IPS DF 4.7 (cell line): ENCODE results near the gene SLC1A5.

Experiments
- DNase-seq: peaks from one replicate; pipeline ENCODE4 v3.0.0-alpha.2; 2013; ENCODE audit warnings: low spot score; ENCODE audit errors: extremely low read depth

SLC1A5 gene

DNA sequence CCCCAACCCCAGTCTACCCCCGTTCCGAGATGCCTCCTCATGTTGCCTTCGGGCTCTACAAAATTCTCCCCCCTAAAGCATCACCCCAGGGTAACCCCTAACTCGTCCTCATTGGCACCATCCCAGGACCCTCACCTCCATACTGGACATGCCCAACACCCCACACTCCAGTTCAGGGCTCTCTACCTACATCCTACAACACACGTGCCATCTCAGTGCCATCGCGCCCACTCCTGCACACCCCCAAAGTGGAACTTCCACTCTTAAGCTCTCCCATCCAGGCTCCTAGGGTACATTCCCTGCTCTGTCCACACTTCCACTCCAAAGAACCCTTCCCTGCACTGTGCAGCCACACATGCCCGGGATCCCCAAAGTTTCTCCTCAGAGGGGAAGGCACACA, 43.4 kb downstream of the SLC1A5 start:
- DNase-seq = no peak

GRCh38 chr19:46744005-46744691, 44.2 kb downstream of the SLC1A5 start:
- no peak for DNase-seq

DNA sequence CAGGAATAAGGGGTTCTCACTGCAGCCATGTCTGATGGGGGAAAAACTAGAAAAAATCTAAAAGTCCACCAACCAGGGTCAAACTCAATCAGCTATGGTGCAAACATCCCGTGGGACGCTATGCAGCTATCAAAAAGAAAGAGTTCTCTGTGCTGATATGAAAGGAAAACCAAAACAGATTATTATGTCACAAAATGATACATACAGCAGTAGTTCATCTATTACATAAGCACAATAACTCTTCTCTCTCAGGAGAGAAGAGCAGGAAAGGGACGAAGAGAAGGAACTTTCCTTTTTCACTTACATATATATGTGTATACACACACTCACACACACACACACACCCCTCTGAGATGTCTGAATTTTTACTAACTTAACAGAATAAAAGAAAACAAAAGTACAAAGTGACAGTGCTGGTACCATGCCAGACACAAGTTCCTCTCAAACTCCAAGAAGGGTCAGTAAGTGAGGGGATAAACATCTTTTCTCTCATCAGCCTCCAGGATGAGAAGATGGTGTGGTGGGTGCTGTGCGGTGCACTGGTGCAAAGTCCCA, 45.4 kb downstream of the SLC1A5 start:
- DNase-seq = no peak

- no peak for DNase-seq
Observed at GRCh38 chr19:46741447-46741846, 46.9 kb downstream of the SLC1A5 start.

DNA sequence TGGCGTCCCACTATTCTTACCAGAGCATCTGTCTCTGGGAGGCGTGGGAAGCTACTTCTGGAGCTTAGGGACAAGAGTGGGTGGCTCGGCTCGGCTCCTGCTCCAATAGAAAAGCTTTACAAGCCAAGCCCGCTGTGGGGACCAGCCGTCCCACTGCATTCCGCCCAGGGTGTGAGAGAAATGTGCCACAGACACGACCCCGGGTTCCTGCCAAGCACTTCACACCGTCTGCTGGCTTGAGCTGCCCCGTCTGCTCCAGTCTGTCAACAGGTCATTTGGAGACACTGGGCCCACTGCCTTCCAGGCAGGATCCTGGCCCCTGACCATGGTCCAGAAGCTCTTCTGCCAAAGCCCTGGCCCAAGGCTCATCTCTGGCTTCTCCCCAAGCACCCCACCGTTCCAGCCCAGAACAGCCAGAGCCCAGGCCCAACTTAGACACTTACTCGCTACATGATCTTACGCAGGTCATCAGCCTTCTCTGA, 49.1 kb downstream of the SLC1A5 start:
- DNase-seq = no peak

DNA sequence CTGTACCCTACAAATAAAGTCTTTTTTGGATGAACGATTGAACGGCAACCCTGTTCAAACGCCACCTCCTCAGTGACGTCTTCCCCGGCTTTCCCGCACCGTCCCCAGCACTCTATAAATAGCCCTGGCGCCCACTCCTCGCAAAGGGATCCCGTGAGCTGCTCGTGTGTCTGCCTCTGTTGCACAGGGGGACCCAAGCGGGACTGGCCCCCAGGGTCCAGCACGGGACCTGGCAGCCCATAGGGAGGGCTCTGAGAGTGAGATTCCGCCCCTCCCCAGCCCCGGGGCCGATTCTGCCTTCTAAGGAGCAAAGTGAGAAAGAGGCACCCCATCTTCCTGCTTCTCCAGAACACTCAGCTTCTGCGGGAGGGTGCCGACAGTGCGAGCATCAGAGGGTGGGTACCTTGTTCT, 50.6 kb downstream of the SLC1A5 start:
- DNase-seq = no peak

DNA sequence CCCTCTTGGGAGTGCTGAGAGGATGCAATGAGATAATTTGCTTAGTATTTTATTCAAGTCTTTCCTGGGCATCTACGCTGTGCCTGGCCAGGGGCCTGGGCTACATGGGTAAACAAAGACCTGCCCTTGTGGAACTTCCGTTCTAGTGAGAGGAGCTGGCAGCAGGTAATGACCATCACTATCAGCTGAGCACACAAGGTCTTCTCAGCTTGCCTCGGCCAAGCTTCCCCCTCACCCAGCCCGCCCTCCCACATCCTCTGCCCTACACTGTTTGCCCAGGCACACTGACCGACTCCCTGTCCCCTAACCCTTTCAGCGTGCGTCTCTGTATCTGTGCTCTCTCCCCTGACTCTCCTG, 51.1 kb downstream of the SLC1A5 start:
- DNase-seq = no peak

- DNase-seq = no peak
Observed at GRCh38 chr19:46736531-46737297, 51.7 kb downstream of the SLC1A5 start.

DNA sequence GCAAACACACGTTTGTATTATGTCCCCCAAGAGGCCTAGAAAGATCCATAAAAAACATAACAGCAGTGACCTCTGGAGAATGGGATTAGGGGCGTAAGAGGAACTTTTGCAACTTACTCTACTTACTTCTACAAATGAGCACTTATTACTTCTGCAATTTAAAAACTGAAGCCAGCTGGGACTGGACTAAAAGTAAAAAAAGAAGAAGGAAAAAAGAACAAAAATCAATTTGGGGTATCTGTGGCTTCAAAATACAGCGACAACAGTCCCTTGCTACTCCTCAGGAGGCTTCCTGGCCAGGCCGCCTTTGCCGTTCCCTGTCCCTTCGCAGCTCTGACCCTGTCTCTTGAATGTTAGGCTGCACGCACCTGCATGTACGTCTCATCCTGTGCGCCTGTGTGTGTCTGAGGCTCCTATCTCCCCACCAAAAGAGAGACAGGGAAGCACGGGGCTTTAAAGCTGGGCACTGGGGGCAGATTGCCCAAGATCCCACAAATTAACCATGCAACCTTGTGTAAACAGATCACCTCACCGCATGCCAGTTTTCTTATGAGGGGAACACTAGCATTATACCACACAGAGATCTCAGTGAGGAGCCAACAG, 54.6 kb downstream of the SLC1A5 start:
- DNase-seq = no peak

GRCh38 chr19:46732966-46733689, 55.3 kb downstream of the SLC1A5 start:
- no peak for DNase-seq

- DNase-seq = no peak
Observed at GRCh38 chr19:46732172-46732938, 56.0 kb downstream of the SLC1A5 start.

- DNase-seq = no peak
Observed at GRCh38 chr19:46731584-46731983, 56.8 kb downstream of the SLC1A5 start.

DNA sequence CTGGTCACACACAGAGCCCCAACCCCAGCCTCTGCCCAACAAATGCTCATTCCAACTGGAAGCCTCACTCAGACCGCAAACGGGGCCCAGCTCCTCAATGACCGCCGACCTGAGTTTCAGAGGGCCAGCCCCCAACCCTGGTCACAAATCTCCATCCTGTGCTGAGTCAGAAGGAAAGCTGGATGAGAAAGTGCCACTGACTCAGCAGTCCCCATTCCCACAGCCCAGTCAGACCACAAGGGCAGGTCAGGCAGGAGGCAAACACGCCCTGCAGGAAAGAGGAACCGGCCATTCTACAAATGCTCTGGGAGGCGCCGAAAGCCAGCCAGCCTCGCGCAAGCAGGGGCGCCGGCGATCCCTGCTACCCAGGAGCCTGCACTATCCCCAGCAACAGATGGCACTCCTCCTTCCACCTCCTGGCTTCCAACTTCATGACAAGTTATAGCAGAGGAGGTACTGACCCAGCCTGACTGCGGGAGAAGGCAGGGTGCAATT, 57.3 kb downstream of the SLC1A5 start:
- DNase-seq = no peak

GRCh38 chr19:46730595-46730994, 57.8 kb downstream of the SLC1A5 start:
- no peak for DNase-seq

GRCh38 chr19:46730187-46730586, 58.2 kb downstream of the SLC1A5 start:
- no peak for DNase-seq

- DNase-seq = no peak
Observed at GRCh38 chr19:46729696-46730095, 58.7 kb downstream of the SLC1A5 start.

DNA sequence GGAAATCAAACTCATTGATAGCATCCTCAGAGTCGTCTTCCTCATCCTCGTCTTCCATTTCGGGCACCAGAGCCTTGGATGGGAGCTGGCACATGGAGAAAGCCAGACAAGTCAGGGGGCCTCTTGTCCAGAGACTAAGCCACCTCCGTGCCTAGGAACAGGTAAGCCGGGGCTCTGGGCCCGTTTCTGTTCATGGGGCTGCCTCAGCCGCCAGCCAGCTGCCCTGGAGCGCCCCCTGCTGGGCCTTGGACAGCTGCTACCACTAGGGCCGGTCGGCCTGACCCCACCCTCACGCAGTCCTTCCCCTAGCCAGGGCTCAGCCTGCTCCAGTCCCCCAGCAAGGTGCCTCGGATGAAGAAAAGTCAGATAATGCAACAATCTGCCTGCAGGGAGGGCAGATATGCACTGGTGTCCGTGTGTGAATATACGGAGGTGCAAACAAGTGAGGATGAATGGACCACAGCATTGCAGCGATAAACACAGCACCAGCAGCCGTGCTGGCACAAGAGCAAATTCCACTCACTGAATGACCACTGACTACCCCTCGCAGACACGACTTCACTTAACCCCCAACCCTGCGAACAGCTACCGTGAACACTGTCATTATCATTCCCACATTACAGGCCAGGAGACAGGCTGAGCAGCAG, 59.6 kb downstream of the SLC1A5 start:
- DNase-seq = no peak

- DNase-seq = no peak
Observed at GRCh38 chr19:46728208-46728607, 60.2 kb downstream of the SLC1A5 start.

DNA sequence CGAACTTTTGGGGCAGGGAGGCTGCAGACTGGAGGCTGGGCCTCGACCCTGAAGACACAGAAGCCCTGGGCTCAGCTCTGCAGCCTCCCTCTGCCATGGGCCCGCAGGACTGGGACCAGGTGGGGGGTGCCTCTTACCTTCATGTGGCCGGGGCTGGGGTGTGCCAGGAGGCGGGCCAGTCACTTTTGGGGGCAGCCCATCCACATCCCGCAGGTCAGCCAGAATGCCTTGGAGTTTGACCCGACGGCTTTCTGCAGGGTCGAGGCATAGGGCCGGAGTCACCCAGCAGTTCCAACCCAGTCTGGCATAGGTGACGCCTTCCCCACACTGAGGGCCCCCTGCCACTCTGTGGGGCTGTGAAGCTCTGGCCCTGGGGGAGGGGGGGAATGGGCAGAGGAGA, 60.6 kb downstream of the SLC1A5 start:
- no peak for DNase-seq

DNA sequence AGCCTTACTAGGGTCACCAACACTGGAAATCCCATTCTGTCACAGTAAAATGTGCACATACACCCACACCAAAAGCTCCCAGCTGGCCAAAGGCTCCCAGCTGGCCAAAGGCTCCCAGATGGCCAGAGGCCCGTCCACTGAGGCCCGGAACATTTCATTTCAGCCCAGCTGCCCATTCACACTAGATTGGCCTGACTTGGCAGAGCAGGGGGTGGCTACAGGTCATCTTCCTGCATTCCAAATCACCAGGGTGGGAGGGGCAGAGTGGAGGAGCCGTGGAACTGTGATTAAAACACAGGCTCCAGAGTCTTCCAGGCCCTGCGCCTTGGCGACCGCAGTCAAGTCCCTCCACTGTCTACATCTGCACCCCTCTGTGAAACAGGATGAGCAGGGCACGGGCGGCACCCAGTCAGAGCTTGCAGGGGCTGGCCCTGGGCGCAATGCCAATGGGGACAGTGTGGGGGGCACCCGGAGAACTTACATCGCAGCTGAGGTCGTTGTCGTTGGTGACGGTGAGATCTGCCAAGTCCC, 61.4 kb downstream of the SLC1A5 start:
- DNase-seq = no peak
